IMR-90 (cell line): ENCODE data around the gene GALNT13. TPM values are rescaled to one million over a fixed set of nuclear protein-coding genes. Genes with fewer than 3 reads are reported as not detected.

ENCODE experiments used
- ATAC-seq: fragments of 200-7000 bp; cut with Tn5 transposase; 2 replicates; pipeline ENCODE4 v1.9.1; 2020; ENCODE audit warnings: low read depth, mild to moderate bottlenecking, moderate library complexity
- BruUV-seq: library from RNA; stranded (reverse); fragments of 400-500 nt; replicated peaks from 2 replicates; lab custom pipeline; 2021; lab: Mats Ljungman, UMichigan
- CTCF ChIA-PET: fragments of 300-600 bp; formaldehyde crosslinking; extraction: SDS; loops from one replicate; lab custom pipeline; 2021; ENCODE audit warnings: antibody characterized with exemption; lab: Yijun Ruan, JAX
- POLR2A ChIA-PET: fragments of 300-600 bp; sonication (Branson Sonifier 250); formaldehyde crosslinking; loops from one replicate; lab custom pipeline; 2022; ENCODE audit warnings: antibody characterized with exemption; ENCODE audit not compliant: unreplicated experiment; lab: Charles Lee
- DNase-seq: peaks from one replicate; pipeline ENCODE4 v3.0.0; 2013
- H2AFZ ChIP-seq: replicated peaks from 2 replicates; pipeline ENCODE3; 2013; ENCODE audit warnings: low read length, mild to moderate bottlenecking; ENCODE audit not compliant: poor library complexity
- H2AK5ac ChIP-seq: 2 replicates; pipeline ENCODE4 v1.6.1; 2013; ENCODE audit warnings: low read depth, low read length, inconsistent platforms
- H2AK9ac ChIP-seq: replicated peaks from 2 replicates; pipeline ENCODE3; 2013; ENCODE audit warnings: mild to moderate bottlenecking, low read depth, low read length, moderate library complexity; ENCODE audit not compliant: poor library complexity
- H2BK120ac ChIP-seq: 2 replicates; pipeline ENCODE4 v1.6.1; 2013; ENCODE audit warnings: low read depth, low read length, inconsistent platforms
- H2BK15ac ChIP-seq: 3 replicates; pipeline ENCODE4 v1.6.1; 2013; ENCODE audit warnings: low read depth, low read length, inconsistent platforms
- H2BK20ac ChIP-seq: 2 replicates; pipeline ENCODE4 v1.6.1; 2013; ENCODE audit warnings: low read depth, mild to moderate bottlenecking, inconsistent platforms, low read length, moderate library complexity
- H2BK5ac ChIP-seq: 2 replicates; pipeline ENCODE4 v1.6.1; 2013; ENCODE audit warnings: mild to moderate bottlenecking, low read depth, low read length, inconsistent platforms; ENCODE audit not compliant: poor library complexity, severe bottlenecking
- H3K14ac ChIP-seq: replicated peaks from 2 replicates; pipeline ENCODE4 v1.6.1; 2013; ENCODE audit warnings: low read depth, low read length, inconsistent platforms
- H3K18ac ChIP-seq: 2 replicates; pipeline ENCODE4 v1.6.1; 2013; ENCODE audit warnings: low read depth, low read length, control low read depth
- H3K23ac ChIP-seq: 2 replicates; pipeline ENCODE4 v1.6.1; 2013; ENCODE audit warnings: low read depth, low read length, inconsistent platforms
- H3K27ac ChIP-seq: 2 replicates; pipeline ENCODE4 v1.5.1; 2013; ENCODE audit warnings: mild to moderate bottlenecking, control low read depth, low read length; ENCODE audit not compliant: insufficient read depth
- H3K27me3 ChIP-seq: 2 replicates; pipeline ENCODE4 v1.6.1; 2013; ENCODE audit warnings: low read length; ENCODE audit not compliant: control insufficient read depth, insufficient read depth
- H3K36me3 ChIP-seq: 2 replicates; pipeline ENCODE4 v1.6.1; 2013; ENCODE audit warnings: low read length, mixed read lengths; ENCODE audit not compliant: control insufficient read depth, insufficient read depth
- H3K4ac ChIP-seq: 2 replicates; pipeline ENCODE4 v1.6.1; 2013; ENCODE audit warnings: low read depth, low read length, inconsistent platforms
- H3K4me1 ChIP-seq: 2 replicates; pipeline ENCODE4 v1.6.1; 2013; ENCODE audit warnings: low read length, mixed read lengths; ENCODE audit not compliant: control insufficient read depth, insufficient read depth
- H3K4me2 ChIP-seq: 2 replicates; pipeline ENCODE4 v1.6.1; 2013; ENCODE audit warnings: low read depth, mild to moderate bottlenecking, control low read depth, low read length, moderate library complexity
- H3K4me3 ChIP-seq: 2 replicates; pipeline ENCODE4 v1.5.1; 2013; ENCODE audit warnings: low read depth, mild to moderate bottlenecking, control low read depth, low read length, moderate library complexity; ENCODE audit not compliant: insufficient read depth
- H3K56ac ChIP-seq: 2 replicates; pipeline ENCODE4 v1.6.1; 2013; ENCODE audit warnings: low read length, inconsistent platforms; ENCODE audit not compliant: insufficient read depth; ENCODE audit errors: extremely low read depth
- H3K79me1 ChIP-seq, 2 experiments: 2 replicates each; pipeline ENCODE4 v1.6.1; 2013; ENCODE audit warnings: low read length in 2 of 2, inconsistent platforms in 1 of 2, low read depth in 1 of 2
- H3K9ac ChIP-seq: 2 replicates; pipeline ENCODE4 v1.6.1; 2013; ENCODE audit warnings: low read depth, low read length, control low read depth
- H3K9me1 ChIP-seq: 2 replicates; pipeline ENCODE4 v1.6.1; 2013; ENCODE audit warnings: low read length, inconsistent platforms; ENCODE audit not compliant: insufficient read depth
- H3K9me3 ChIP-seq: 2 replicates; pipeline ENCODE4 v1.6.1; 2013; ENCODE audit warnings: low read length; ENCODE audit not compliant: control insufficient read depth, insufficient read depth
- H4K20me1 ChIP-seq: 2 replicates; pipeline ENCODE4 v1.6.1; 2013; ENCODE audit warnings: low read length, inconsistent platforms; ENCODE audit not compliant: insufficient read depth
- H4K5ac ChIP-seq: 2 replicates; pipeline ENCODE4 v1.6.1; 2013; ENCODE audit warnings: mild to moderate bottlenecking, low read depth, low read length, control low read depth
- H4K8ac ChIP-seq, 2 experiments: 2 replicates each; pipeline ENCODE4 v1.6.1; 2013; ENCODE audit warnings: low read depth in 2 of 2, low read length in 2 of 2, control low read depth in 1 of 2, inconsistent platforms in 1 of 2
- H4K91ac ChIP-seq: 2 replicates; pipeline ENCODE4 v1.6.1; 2013; ENCODE audit warnings: low read depth, low read length, inconsistent platforms; ENCODE audit not compliant: insufficient read depth
- BHLHE40 ChIP-seq: fragments of 150-350 bp; IDR thresholded peaks from 2 replicates; pipeline ENCODE4 v1.6.1; 2016; ENCODE audit warnings: mild to moderate bottlenecking, low read depth, low read length
- CEBPB ChIP-seq: IDR thresholded peaks from 2 replicates; pipeline ENCODE4 v1.6.1; 2012; ENCODE audit warnings: low read depth, low read length, improper control_type of control experiment
- CHD1 ChIP-seq: IDR thresholded peaks from 2 replicates; pipeline ENCODE4 v1.6.1; 2012; ENCODE audit warnings: low read depth, low read length, improper control_type of control experiment
- CTCF ChIP-seq: conservative IDR thresholded peaks from 2 replicates; pipeline ENCODE4 v1.5.1; 2012; ENCODE audit warnings: mild to moderate bottlenecking, low read depth, low read length, improper control_type of control experiment
- ELK1 ChIP-seq: fragments of 150-350 bp; IDR thresholded peaks from 2 replicates; pipeline ENCODE4 v1.6.1; 2016; ENCODE audit warnings: low read depth, mild to moderate bottlenecking, low read length, moderate library complexity, borderline replicate concordance
- FOS ChIP-seq: fragments of 150-350 bp; IDR thresholded peaks from 2 replicates; pipeline ENCODE4 v1.6.1; 2016; ENCODE audit warnings: low read depth, low read length
- MAFK ChIP-seq: IDR thresholded peaks from 2 replicates; pipeline ENCODE4 v1.6.1; 2012; ENCODE audit warnings: low read depth, low read length, improper control_type of control experiment
- MAZ ChIP-seq: IDR thresholded peaks from 2 replicates; pipeline ENCODE4 v1.6.1; 2012; ENCODE audit warnings: low read depth, mild to moderate bottlenecking, low read length, improper control_type of control experiment, moderate library complexity, borderline replicate concordance
- MXI1 ChIP-seq: IDR thresholded peaks from 2 replicates; pipeline ENCODE4 v1.6.1; 2012; ENCODE audit warnings: low read depth, mild to moderate bottlenecking, low read length, moderate library complexity, borderline replicate concordance
- NFE2L2 ChIP-seq: fragments of 150-350 bp; IDR thresholded peaks from 2 replicates; pipeline ENCODE4 v1.6.1; 2016; ENCODE audit warnings: low read depth, mild to moderate bottlenecking, low read length
- POLR2A ChIP-seq: IDR thresholded peaks from 2 replicates; pipeline ENCODE4 v1.6.1; 2012; ENCODE audit warnings: mild to moderate bottlenecking, low read depth, low read length
- RAD21 ChIP-seq: IDR thresholded peaks from 2 replicates; pipeline ENCODE4 v1.6.1; 2012; ENCODE audit warnings: low read length, improper control_type of control experiment
- RCOR1 ChIP-seq: IDR thresholded peaks from 2 replicates; pipeline ENCODE4 v1.6.1; 2012; ENCODE audit warnings: mild to moderate bottlenecking, low read length, improper control_type of control experiment; ENCODE audit not compliant: insufficient replicate concordance
- RFX5 ChIP-seq: IDR thresholded peaks from 2 replicates; pipeline ENCODE4 v1.8.0; 2012; ENCODE audit warnings: low read depth, mild to moderate bottlenecking, low read length, moderate library complexity
- SMC3 ChIP-seq: fragments of 150-350 bp; IDR thresholded peaks from 2 replicates; pipeline ENCODE4 v1.6.1; 2016; ENCODE audit warnings: low read depth, mild to moderate bottlenecking, antibody characterized with exemption, low read length, moderate library complexity
- USF2 ChIP-seq: fragments of 150-350 bp; IDR thresholded peaks from 2 replicates; pipeline ENCODE4 v1.6.1; 2017; ENCODE audit warnings: mild to moderate bottlenecking, antibody characterized with exemption, low read length, low read depth
- WGBS, 2 experiments: methylation state at CpG; one replicate each; pipeline versions ENCODE4 v1.1.5 to v1.1.7; 2013; ENCODE audit warnings: missing lambda C conversion rate in 2 of 2; ENCODE audit not compliant: insufficient read length in 1 of 2; ENCODE audit errors: extremely low coverage in 2 of 2; 5-methylcytosine and 5-hydroxymethylcytosine counted together
- dilution Hi-C: fragments of 300-500 bp; cut with HindIII; formaldehyde crosslinking; loops from one replicate; pipeline ENCODE4 v1.14.3; 2018; ENCODE audit warnings: low sequenced_read_pairs; ENCODE audit not compliant: unreplicated experiment
- in situ Hi-C: fragments of 300-500 bp; cut with MboI; formaldehyde crosslinking; loops from 3 replicates; pipeline ENCODE4 v1.14.3; 2019; ENCODE audit warnings: low sequenced_read_pairs, inconsistent platforms, mixed read lengths
- intact Hi-C: fragments of 100-400 bp; cut with micrococcal nuclease; formaldehyde crosslinking; loops from 2 replicates; pipeline ENCODE4 v1.10.0; 2022
- polyA plus RNA-seq, 3 experiments: library from polyadenylated mRNA; depleted of rRNA; stranded (reverse); fragments of >200 nt; gene quantifications; 2 replicates each; pipeline ENCODE4 v1.2.3, GENCODE V29; 2012; ENCODE audit warnings: low replicate concordance in 1 of 3
- total RNA-seq: library from RNA; depleted of rRNA; stranded (reverse); fragments of >200 nt; gene quantifications from 2 replicates; pipeline ENCODE4 v1.2.3, GENCODE V29; 2012

GALNT13 gene
- total and polyA plus RNA-seq, 2 of the 4 experiments (the other 2 are of a cell fraction) = 0.03 TPM; not detected in 1

- H3K4me1 ChIP-seq = no peaks in the 10 kb centered on the region
- no peak overlapping the region for H3K4me3 ChIP-seq
- no peak overlapping the region for H2BK20ac ChIP-seq
- POLR2A ChIA-PET = no interaction called here
- no peak overlapping the region for H3K4me2 ChIP-seq
- H3K36me3 ChIP-seq = no peaks in the 10 kb centered on the region
- H3K56ac ChIP-seq = no peak overlapping the region
- in situ Hi-C loops (no loop called here), intact Hi-C loops (no loop called here), dilution Hi-C loops (no loop called here)
- H2AK5ac ChIP-seq = no peak overlapping the region
- TF ChIP-seq MAFK (no peak), NFE2L2 (no peak), RFX5 (no peak), MXI1 (no peak), USF2 (no peak), FOS (no peak), ELK1 (no peak), POLR2A (no peak), CHD1 (no peak), BHLHE40 (no peak), RAD21 (no peak), MAZ (no peak), RCOR1 (no peak), CEBPB (no peak), SMC3 (no peak), CTCF (no peak)
- peaks cover 8% of the 10 kb centered on the region for H3K9me3 ChIP-seq
- WGBS, 2 experiments = no CpG with 5 or more reads among the region's 4 CpGs
- no peak overlapping the region for H4K91ac ChIP-seq
- no peak overlapping the region for H3K4ac ChIP-seq
- H4K8ac ChIP-seq = no peak overlapping the region
- H3K23ac ChIP-seq = no peak overlapping the region
- H2AFZ ChIP-seq = no peak overlapping the region
- H3K18ac ChIP-seq = no peak overlapping the region
- no peak overlapping the region for H4K5ac ChIP-seq
- H2BK15ac ChIP-seq = no peak overlapping the region
- no peak for ATAC-seq
- H2AK9ac ChIP-seq = no peak overlapping the region
- BruUV-seq = no TSS peak
- no peaks in the 10 kb centered on the region for H3K79me1 ChIP-seq
- no peaks in the 10 kb centered on the region for H3K9me1 ChIP-seq
- H3K14ac ChIP-seq = no peak overlapping the region
- no peak overlapping the region for H2BK120ac ChIP-seq
- no peak for DNase-seq
- CTCF ChIA-PET = no interaction called here
- no peak overlapping the region for H3K27ac ChIP-seq
- no peak overlapping the region for H2BK5ac ChIP-seq
- H3K27me3 ChIP-seq = no peaks in the 10 kb centered on the region
- no peaks in the 10 kb centered on the region for H4K20me1 ChIP-seq
- H3K9ac ChIP-seq = no peak overlapping the region
These were observed 617.1 kb downstream of the GALNT13 start for GRCh38 chr2:154488801-154489200.
